PC-9 (cell line): ENCODE data around the gene RFT1. TPM values are rescaled to one million over a fixed set of nuclear protein-coding genes. Genes with fewer than 3 reads are reported as not detected.

Experiments
- BruUV-seq: library from RNA; stranded (reverse); fragments of 400-500 nt; replicated peaks from 2 replicates; lab custom pipeline; 2021; lab: Mats Ljungman, UMichigan
- CTCF ChIA-PET: fragments of 300-600 bp; sonication (Branson Sonifier 250); formaldehyde crosslinking; loops from one replicate; lab custom pipeline; 2022; ENCODE audit warnings: antibody characterized with exemption; lab: Charles Lee
- POLR2A ChIA-PET: fragments of 300-600 bp; sonication (Branson Sonifier 250); formaldehyde crosslinking; loops from one replicate; lab custom pipeline; 2022; ENCODE audit warnings: antibody characterized with exemption; ENCODE audit not compliant: unreplicated experiment; lab: Charles Lee
- DNase-seq, 2 experiments: peaks; one replicate each; pipeline versions ENCODE4 v3.0.0 to v3.0.0-alpha.2; 2015 to 2022; ENCODE audit warnings: mixed read lengths in 1 of 2
- H2AFZ ChIP-seq: fragments of 200-600 bp; sonication (generic); 2 replicates; pipeline ENCODE4 v1.8.1; 2017; ENCODE audit warnings: antibody characterized with exemption
- H3F3A ChIP-seq: fragments of 200-600 bp; sonication (generic); 2 replicates; pipeline ENCODE4 v1.8.1; 2017; ENCODE audit warnings: antibody characterized with exemption, mild to moderate bottlenecking, low read depth; ENCODE audit not compliant: insufficient read depth
- H3K27ac ChIP-seq: fragments of 200-600 bp; sonication (generic); 2 replicates; pipeline ENCODE4 v1.6.1; 2016; ENCODE audit warnings: mixed run types
- H3K27me3 ChIP-seq: fragments of 200-600 bp; sonication (generic); 2 replicates; pipeline ENCODE4 v1.6.1; 2016; ENCODE audit warnings: low read depth, mixed run types; ENCODE audit not compliant: insufficient read depth
- H3K36me3 ChIP-seq: fragments of 200-600 bp; sonication (generic); 2 replicates; pipeline ENCODE4 v1.6.1; 2016; ENCODE audit warnings: low read depth, mixed run types
- H3K4me1 ChIP-seq: fragments of 200-600 bp; sonication (generic); replicated peaks from 2 replicates; pipeline ENCODE4 v1.6.1; 2016; ENCODE audit warnings: mixed run types; ENCODE audit not compliant: insufficient read depth
- H3K4me2 ChIP-seq: fragments of 200-600 bp; sonication (generic); 2 replicates; pipeline ENCODE4 v1.6.1; 2017; ENCODE audit warnings: mixed run types
- H3K4me3 ChIP-seq: fragments of 200-600 bp; sonication (generic); 2 replicates; pipeline ENCODE4 v1.6.1; 2016; ENCODE audit warnings: mixed run types
- H3K79me2 ChIP-seq: fragments of 200-600 bp; sonication (generic); 2 replicates; pipeline ENCODE4 v1.6.1; 2017; ENCODE audit warnings: low read depth, mixed run types
- H3K9me2 ChIP-seq: fragments of 200-600 bp; sonication (generic); 2 replicates; pipeline ENCODE4 v1.8.1; 2017; ENCODE audit warnings: mild to moderate bottlenecking; ENCODE audit not compliant: insufficient read depth
- H3K9me3 ChIP-seq: fragments of 200-600 bp; sonication (generic); 2 replicates; pipeline ENCODE4 v1.8.1; 2016; ENCODE audit warnings: low read depth; ENCODE audit not compliant: insufficient read depth
- H4K20me1 ChIP-seq: fragments of 200-600 bp; sonication (generic); 2 replicates; pipeline ENCODE4 v1.8.1; 2017; ENCODE audit not compliant: insufficient read depth
- EZH2 ChIP-seq: fragments of 200-600 bp; sonication (generic); IDR thresholded peaks from 2 replicates; pipeline ENCODE4 v1.8.0; 2017; ENCODE audit warnings: antibody characterized with exemption, low read depth
- intact Hi-C: fragments of 100-400 bp; cut with micrococcal nuclease; formaldehyde crosslinking; loops from one replicate; pipeline ENCODE4 v1.10.0; 2022; ENCODE audit not compliant: unreplicated experiment
- total RNA-seq: library from RNA; stranded (reverse); gene quantifications from 2 replicates; pipeline ENCODE4 v1.2.3, GENCODE V29; 2021
- TF ChIP-seq, protein P1 (sequence below): fragments of 200-600 bp; sonication (generic); conservative IDR thresholded peaks from 2 replicates; pipeline ENCODE4 v1.6.1; 2017; ENCODE audit warnings: mixed run types, antibody characterized with exemption, mild to moderate bottlenecking, moderate library complexity

The RFT1 gene
- total RNA-seq, 1 experiment from 2014 or later: 31.0 TPM

DNA sequence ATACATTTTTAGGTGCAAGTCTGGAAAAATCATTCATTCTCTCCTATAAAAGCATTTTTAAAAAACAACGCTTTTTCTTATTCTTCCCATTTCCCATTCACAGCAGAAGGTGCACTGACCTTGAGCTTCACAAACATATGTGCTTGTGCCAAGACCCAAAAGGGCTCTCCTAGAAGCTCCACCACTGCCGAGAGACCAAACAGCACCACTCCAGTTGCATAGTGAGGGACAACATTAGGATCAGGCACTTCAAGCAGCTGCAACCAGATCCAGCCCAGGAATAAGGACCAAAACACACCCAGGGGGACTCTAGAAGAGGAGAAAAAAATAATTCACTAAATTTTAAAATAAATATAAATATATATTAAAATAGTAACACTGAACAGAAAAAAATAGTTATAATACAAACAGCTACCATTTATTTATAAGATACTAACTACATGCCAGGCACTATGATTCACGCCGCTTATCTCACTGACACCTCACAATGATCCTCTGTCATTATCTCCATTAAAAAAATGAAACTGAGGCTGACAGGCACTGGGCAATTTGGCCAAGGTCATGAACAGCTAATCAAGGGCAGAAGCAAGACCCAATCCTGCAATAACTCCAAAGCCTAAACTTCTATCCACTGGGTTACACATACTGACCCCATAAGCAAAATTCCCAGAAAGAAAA, 7.8 kb downstream of the RFT1 start:
- Histone ChIP-seq H3F3A (no peaks in the 10 kb centered on the region), H3K9me2 (no peaks in the 10 kb centered on the region), H2AFZ (no peak overlapping the region), H3K36me3 (peaks cover 14% of the 10 kb centered on the region), H3K4me1 (no peaks in the 10 kb centered on the region), H3K27ac (no peak overlapping the region), H4K20me1 (no peaks in the 10 kb centered on the region), H3K9me3 (no peaks in the 10 kb centered on the region), H3K27me3 (no peaks in the 10 kb centered on the region), H3K4me2 (no peak overlapping the region), H3K4me3 (no peak overlapping the region), H3K79me2 (no peaks in the 10 kb centered on the region)
- no TSS peak for BruUV-seq
- CTCF ChIA-PET: no interaction called here
- intact Hi-C loops: no loop called here
- POLR2A ChIA-PET: no interaction called here
- DNase-seq: no peak
- TF ChIP-seq EZH2: no peak
- TF ChIP-seq, protein P1, sequence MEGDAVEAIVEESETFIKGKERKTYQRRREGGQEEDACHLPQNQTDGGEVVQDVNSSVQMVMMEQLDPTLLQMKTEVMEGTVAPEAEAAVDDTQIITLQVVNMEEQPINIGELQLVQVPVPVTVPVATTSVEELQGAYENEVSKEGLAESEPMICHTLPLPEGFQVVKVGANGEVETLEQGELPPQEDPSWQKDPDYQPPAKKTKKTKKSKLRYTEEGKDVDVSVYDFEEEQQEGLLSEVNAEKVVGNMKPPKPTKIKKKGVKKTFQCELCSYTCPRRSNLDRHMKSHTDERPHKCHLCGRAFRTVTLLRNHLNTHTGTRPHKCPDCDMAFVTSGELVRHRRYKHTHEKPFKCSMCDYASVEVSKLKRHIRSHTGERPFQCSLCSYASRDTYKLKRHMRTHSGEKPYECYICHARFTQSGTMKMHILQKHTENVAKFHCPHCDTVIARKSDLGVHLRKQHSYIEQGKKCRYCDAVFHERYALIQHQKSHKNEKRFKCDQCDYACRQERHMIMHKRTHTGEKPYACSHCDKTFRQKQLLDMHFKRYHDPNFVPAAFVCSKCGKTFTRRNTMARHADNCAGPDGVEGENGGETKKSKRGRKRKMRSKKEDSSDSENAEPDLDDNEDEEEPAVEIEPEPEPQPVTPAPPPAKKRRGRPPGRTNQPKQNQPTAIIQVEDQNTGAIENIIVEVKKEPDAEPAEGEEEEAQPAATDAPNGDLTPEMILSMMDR: no peak

DNA sequence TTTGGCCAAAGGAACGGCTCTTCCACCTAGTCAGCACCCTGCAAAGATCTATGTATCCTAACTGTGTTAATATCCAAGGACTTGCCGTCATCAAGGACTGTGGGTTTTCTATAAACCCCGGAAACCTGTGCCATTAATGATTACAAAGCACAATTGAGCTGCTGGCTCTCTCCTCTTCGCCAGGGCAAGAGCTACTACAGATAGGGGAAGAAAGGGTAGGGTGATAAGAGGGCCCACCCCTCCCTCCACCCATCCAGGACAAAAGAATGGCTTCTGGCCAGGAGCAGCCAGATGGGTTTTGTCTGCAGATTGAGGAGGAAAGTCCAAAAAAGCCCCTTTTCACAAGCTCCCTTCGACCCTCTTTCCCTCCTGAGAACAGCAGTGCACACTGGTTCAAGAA, 9.9 kb downstream of the RFT1 start:
- ChIA-PET CTCF (no interaction called here), POLR2A (no interaction called here)
- Histone ChIP-seq H3K36me3 (peaks cover 18% of the 10 kb centered on the region), H3K27ac (no peak overlapping the region), H2AFZ (no peak overlapping the region), H3K27me3 (no peaks in the 10 kb centered on the region), H3K4me2 (no peak overlapping the region), H3F3A (peaks cover 3% of the 10 kb centered on the region; the same call in 1 of the 2 replicates), H4K20me1 (no peaks in the 10 kb centered on the region), H3K9me2 (no peaks in the 10 kb centered on the region), H3K4me3 (no peak overlapping the region), H3K4me1 (no peaks in the 10 kb centered on the region), H3K79me2 (no peaks in the 10 kb centered on the region), H3K9me3 (no peaks in the 10 kb centered on the region)
- TF ChIP-seq, protein P1: no peak
- TF ChIP-seq EZH2: no peak
- intact Hi-C loops: no loop called here
- DNase-seq: no peak
- no TSS peak for BruUV-seq

DNA sequence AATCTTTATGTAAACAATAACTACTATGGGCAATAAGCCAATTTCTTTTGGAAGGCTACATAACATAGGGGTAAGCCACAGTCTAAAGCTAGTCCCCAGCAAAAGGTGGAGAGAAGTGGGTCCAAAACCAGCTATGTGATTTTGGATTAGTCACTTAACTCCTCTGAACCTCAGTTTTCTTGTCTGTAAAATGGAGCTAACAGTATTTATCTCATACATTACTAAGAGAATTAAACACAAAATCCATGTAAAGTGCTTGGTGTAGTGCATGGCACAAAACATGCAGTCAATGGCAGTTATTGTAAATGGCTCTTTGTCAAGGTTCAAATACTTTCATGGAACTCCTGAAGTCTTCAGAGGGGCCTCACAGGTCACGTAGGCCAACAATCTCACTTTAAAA, 13.3 kb downstream of the RFT1 start:
- Histone ChIP-seq H3K27ac (no peak overlapping the region), H3K4me1 (peaks cover 16% of the 10 kb centered on the region), H3K36me3 (peaks cover 11% of the 10 kb centered on the region), H3K27me3 (no peaks in the 10 kb centered on the region), H3F3A (peaks cover 17% of the 10 kb centered on the region; the same call in 1 of the 2 replicates), H2AFZ (no peak overlapping the region), H4K20me1 (no peaks in the 10 kb centered on the region), H3K79me2 (no peaks in the 10 kb centered on the region), H3K9me3 (no peaks in the 10 kb centered on the region), H3K4me2 (no peak overlapping the region), H3K4me3 (no peak overlapping the region), H3K9me2 (no peaks in the 10 kb centered on the region)
- no TSS peak for BruUV-seq
- intact Hi-C loops: no loop called here
- no peak for DNase-seq
- POLR2A ChIA-PET: no interaction called here
- TF ChIP-seq, protein P1: no peak
- TF ChIP-seq EZH2: no peak
- CTCF ChIA-PET: interaction anchor here (0.6 kb wide), 1 partner anchor 217 kb away, joined by 4 read pairs; no protein-coding TSS in a partner anchor
